Measurements from ENCODE around the gene CASKIN2.

The CASKIN2 gene

DNA sequence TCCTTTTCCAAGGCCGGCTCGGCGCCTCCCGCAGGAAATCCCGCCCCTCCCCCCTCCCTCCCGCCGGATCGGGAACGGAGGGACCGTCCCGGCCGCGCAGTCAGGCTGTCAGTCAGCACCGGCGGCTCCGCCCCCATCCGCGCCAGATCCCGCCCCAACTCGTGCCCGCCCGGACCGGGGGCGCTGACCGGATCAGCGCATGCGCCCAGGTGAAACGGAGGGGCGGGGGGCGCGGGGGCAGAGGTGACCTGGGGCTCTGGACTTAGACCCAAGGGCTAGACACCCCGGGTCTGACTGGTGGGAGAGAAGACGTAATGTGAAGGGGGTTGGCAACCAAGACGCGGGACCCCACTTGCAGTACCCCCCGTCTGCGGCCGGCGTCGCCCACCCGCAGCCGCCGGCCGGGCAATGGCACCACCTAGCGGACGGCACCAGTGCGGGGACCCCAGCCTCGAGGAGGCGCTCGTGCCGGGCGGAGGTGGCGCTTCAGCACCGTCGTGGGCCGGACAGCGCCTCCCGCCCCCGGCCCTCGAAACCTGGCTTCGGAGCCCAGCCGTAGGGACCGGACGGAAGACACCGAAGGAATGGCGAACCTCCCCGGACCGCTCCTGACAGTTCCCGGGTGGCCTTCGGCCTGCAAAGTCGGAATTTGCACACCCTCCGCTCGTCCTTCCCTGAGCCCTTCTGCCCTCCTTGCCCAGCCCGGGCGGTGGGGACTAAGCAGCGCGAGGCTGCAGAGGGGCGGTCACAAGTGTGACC, at the start of gene CASKIN2:
Gene CASKIN2 (minus strand): TSS at position 42 of the 759 bp plus-strand sequence. CDS start 1,733 bp downstream, outside the sequence.
- peak; percentile 60 to 71 (median 63) for DNase-seq

DNA sequence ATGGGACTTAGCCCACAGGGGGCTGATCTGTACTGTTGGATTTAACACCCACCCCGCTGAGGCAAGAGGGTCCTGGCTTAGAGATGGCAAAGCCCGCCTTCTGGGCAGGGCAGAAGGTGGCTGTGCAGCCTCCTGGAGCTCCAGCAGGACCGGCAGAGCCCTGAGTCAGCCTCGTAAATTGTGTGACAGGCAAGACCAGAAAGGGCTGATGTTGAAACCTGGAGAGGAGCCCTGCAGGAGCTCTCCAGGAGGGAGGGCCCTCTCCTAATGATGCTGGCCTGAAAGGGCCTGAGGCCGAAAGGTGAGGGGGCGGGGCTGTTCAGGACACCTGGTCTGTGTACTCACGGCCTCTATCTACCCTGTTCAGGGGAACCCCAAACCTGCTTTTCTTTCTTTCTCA, 49.7 kb upstream of the CASKIN2 start:
- DNase-seq = no peak

GRCh38 chr17:75564195-75564594, 48.9 kb upstream of the CASKIN2 start:
- DNase-seq = no peak

DNA sequence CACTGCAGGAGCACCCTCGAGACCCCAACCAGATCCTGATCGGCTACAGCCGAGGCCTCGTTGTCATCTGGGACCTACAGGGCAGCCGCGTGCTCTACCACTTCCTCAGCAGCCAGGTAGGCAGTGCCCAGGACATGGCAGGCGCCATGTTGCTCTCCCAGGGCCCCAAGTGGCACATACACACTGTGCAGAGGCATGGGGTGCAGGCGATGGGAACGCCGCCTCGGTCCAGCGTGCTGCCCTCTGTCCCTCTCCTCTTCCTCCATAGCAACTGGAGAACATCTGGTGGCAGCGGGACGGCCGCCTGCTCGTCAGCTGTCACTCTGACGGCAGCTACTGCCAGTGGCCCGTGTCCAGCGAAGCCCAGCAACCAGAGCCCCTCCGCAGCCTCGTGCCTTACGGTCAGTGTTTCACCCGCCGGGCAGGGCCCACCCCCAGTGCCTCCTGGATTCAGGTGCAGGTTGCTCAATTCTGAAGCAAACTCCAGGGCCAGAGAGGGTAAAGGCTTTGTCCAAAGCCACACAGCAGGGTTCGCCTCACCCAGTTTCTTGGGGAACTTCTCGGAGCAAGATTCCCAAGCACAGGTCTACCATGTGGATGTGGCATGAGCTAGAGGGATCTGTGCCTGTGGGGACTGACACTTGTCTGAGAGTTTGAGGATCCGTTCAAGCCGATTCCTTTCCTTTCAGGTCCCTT, 47.9 kb upstream of the CASKIN2 start:
- DNase-seq = no peak

DNA sequence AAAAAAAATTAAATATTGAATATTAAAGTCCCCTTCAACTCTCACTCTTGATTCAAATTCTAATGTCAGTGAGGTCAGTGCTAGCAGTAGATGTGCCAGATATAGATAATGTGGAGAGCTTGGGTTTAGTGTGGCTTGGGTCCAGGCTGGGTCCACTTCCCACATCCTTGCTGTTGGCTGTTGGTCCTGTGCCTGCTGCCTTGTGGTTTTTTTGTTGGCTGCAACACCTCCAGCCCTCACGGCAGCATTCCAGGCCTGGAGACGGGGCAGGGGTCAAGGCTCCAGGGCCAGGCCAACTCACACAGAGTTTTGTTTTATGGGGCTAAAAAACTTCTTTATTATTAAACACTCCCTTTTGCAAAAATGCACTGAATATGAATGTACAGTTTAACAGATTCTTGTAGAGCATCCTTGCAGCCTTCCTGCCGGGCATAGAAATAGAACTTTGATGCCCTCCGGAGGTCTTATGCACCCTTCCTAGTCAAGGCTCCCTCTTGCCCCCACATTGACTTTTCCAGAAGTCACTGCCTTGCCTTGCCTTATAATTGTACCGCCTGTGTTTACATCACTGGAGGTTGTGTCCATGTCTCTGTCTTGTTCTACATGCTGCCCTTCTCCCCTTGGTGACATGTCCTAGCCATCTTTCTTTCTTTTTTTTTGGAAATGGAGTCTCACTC, 46.7 kb upstream of the CASKIN2 start:
- no peak for DNase-seq

GRCh38 chr17:75559958-75560533, 44.7 kb upstream of the CASKIN2 start:
- no peak for DNase-seq

DNA sequence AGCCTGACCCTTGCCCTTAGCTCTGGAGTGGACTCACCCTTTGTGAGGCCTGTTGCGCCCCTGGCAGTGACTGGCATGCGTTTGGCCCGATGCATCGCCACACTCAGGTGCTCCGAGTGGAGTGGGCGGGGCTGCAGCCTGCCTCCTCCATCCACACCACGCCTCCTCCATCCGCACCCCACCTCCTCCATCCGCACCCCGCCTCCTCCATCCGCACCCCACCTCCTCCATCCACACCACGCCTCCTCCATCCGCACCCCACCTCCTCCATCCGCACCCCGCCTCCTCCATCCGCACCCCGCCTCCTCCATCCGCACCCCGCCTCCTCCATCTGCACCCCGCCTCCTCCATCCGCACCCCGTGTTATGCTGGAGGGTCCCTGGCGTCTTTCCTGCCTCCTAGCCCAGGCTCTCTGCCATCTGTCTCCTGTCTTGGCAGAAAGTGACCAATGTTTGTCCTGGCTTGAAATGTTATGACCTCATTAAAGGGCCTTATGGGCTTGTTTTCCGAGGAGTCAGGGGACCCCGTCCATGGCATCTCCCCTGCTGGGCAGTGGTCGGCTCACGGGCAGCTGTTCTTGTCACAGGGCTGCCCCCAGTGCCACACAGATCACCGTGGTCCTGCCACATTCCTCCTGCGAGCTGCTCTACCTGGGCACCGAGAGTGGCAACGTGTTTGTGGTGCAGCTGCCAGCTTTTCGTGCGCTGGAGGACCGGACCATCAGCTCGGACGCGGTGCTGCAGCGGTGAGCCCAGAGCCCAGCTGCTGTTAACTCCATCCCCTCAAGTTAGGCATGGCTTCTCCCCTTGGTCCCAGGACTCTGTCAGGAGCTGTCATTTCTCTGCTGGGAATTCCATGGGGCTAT, 43.6 kb upstream of the CASKIN2 start:
- DNase-seq = no peak

- no peak for DNase-seq
Observed at GRCh38 chr17:75557852-75558665, 42.7 kb upstream of the CASKIN2 start.

DNA sequence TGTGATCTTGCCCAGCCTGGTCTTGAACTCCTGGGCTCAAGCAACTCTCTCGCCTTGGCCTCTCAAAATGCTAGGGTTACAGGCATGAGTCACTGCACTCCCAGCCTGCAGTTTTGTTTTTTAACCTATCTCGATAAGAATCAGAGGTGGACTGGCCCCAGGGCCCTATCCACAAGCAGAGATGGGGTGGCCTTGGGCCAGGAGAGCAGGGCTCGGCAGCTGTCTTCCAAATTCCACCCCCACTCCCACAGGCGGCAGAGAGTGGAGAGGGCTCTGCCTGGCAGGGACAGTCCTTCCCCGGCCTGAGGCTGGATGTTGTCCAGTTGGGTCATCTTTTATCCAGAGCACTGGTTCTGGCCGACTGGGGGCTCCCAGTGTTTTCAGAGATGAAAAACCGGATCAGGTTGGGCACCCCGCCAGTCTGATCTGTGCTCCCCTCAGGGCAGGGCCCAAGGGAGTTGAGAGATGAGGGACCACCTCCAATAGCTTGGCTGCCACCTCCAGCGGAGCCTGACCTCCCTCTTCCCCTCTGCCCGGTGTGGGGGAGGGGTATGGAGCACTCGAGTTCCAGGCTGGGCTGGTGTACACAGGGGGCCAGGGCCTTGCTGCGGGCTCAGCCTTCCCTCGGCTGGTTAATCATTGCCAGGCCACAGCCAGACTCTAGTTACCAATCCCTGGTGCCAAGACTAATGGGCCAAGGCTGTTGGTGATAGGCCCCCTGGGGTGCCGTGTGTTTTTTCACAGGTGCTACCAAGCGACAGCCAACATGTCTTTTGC, 41.9 kb upstream of the CASKIN2 start:
- DNase-seq = no peak

GRCh38 chr17:75555679-75556153, 40.4 kb upstream of the CASKIN2 start:
- DNase-seq = no peak

- DNase-seq = no peak
Observed at GRCh38 chr17:75553295-75554110, 38.2 kb upstream of the CASKIN2 start.

DNA sequence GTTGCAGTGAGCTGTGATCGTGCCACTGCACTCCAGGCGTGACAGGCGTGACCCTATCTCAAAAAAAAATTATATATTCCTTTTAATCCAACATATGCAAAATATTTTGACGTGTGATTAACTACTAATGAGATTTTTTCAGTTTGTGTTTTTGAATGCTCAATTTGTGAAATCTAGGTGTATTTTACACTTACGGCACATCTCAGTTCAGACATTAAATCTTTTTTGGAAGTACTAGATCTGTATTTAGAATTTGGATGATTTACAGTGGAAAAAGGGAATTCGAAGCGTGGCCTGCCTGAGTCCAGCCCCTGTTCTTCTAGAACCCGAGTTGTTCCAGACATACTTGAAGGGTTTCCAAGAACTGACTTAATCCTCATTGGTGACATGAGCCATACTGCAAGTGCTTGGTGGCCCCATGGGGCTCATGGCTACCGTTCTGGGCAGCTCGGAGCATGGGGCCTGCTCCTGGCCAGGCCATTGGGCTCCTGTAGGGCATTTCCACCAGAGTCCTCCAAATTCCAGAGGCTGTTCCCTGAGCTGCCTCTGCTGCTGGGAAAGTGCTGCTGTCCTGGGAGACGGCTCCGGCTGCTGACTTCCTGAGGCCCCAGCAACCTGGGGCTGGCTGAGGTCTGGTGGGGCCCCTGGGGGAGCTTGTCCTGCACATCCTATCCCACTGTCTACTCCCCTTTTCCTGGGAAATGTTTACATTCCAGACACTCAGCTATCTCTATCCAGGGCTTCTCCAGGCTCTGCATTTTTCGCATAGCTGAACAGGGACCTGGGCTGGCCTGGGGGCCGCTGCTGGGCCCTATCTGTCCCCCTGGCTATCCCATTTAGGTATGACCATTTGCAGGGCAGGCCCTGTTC, 37.3 kb upstream of the CASKIN2 start:
- no peak for DNase-seq

DNA sequence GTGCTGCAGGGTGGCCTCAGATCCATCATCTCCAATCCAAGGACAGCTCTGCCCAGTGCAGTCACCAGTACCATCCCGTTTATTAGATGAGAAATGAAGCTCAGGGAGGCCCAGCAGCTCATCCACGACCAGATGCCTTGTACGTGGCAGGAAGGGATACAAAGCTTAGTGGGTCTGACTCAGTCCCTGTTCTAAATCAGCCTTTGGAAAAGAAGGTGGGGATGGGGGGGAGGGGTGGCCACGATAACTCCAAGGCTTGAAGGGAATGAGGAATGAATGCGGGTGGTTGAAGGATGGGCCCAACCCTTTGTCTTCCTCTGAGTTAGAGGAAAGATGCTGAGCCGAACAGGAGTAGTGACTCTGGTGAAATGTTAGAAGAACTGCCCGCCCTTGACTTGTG, 35.9 kb upstream of the CASKIN2 start:
- DNase-seq = no peak

- no peak for DNase-seq
Observed at GRCh38 chr17:75550139-75550465, 34.8 kb upstream of the CASKIN2 start.

GRCh38 chr17:75549246-75550138, 34.2 kb upstream of the CASKIN2 start:
- DNase-seq = no peak

DNA sequence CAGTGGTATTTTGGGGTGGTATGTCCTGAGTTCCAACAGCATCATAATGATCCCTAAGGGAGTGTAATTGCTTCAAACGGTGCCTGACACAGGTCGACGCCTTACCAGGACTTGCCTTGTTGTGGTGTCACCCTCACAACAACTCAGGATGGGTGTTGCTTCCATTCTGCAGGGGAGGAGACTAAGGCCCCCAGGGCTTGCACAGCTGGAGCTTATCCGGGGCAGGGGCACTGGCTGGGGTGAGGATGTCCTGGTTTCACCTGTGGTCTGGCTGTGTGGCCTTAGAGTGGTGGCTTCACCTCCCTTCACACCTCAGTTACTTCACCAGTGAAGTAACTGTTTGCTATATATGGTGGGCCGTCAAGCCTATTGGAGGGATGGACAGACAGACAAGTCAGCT, 33.5 kb upstream of the CASKIN2 start:
- DNase-seq = no peak

DNA sequence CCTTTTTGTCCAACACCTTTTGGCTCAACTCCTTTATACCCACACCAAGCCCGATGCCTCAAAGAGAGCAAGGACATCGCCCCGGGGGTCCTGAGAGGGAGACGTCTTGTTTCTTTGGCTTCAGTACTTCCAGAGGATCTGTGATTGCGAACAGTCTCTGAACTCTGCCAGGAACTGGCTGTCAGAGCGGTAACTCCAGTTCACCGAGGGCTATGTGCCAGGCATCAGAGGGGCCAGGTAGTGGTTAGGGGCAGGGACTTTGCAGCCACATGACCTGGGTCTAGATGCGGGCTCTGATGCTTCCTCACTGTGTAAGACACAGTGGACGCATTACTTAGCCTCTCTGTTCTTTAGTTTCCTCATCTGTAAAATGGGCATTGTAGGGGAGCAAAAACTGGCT, 31.8 kb upstream of the CASKIN2 start:
- no peak for DNase-seq

DNA sequence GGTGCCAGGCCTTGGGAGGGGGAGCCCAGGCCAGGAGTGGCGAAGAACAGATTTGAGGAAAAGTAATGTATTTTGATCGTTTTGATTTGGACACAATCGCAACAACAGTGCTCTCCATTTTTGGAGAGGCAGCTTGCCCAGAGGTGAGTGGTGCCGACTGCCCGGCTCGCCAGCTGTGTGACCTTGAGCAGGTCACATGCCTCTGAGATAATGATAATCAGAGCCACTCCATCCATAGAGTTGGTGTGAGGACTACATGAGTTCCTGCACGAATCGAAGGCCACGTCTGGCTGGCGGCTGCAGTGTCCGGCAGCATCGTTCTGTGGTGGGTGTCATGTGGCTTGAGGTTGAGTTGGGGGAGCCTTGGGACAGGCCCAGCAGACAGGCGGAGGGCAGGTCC, 30.8 kb upstream of the CASKIN2 start:
- DNase-seq = no peak
